T-helper 1 cell treated with Interleukin-12 subunit alpha and Interleukin-12 subunit beta and Interleukin-4 antibody, amounts not matched to agents 30 ng/mL and 1 ng/mL, for 36 hours (primary cell): Measurements from ENCODE around the gene FILIP1L. TPM values are rescaled to one million over a fixed set of nuclear protein-coding genes. Genes with fewer than 3 reads are reported as not detected.

Experiments
- intact Hi-C: fragments of 100-400 bp; cut with micrococcal nuclease; formaldehyde crosslinking; loops from one replicate; pipeline ENCODE4 v1.15.1; 2024
- total RNA-seq: library from RNA; stranded (reverse); gene quantifications from 2 replicates; pipeline ENCODE4 v1.2.3, GENCODE V29; 2022

FILIP1L gene
- total RNA-seq, 1 donor from 2014 or later: 15.7 TPM

DNA sequence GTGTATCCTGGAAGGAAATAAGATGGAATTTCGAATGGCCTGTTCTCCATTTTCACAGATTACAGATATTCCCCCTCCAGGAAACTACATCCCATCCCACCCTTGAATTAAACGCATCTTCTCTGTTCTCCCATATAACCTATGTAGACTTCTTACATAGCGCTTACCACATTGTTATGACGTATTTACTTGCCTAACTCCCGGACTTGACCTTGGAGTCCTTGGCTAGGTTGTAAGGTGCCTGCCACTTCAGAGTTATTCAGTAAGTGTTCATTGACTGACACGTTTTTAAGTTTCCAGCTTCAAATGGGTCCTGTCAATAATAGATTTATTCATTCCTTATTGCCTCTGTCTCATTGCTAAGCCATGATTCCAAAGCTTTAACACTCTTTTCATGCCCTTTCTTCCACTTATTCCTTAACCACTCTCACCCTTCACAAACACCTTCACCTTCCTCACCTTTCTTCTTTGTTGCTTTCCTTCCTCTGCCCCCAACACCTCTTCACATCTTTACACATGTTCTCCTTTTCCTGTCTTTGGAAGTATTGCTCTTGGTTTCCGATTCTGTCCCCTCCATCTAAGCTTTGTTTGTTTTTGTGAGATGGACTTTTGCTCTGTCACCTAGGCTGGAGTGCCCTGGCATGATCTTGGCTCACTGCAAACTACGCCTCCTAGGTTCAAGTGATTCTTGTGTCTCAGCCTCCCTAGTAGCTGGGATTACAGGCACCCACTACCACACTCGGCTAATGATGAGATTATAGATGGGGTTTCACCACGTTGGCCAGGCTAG lies 158.3 kb downstream of the FILIP1L start:
- intact Hi-C loops: no loop called here

DNA sequence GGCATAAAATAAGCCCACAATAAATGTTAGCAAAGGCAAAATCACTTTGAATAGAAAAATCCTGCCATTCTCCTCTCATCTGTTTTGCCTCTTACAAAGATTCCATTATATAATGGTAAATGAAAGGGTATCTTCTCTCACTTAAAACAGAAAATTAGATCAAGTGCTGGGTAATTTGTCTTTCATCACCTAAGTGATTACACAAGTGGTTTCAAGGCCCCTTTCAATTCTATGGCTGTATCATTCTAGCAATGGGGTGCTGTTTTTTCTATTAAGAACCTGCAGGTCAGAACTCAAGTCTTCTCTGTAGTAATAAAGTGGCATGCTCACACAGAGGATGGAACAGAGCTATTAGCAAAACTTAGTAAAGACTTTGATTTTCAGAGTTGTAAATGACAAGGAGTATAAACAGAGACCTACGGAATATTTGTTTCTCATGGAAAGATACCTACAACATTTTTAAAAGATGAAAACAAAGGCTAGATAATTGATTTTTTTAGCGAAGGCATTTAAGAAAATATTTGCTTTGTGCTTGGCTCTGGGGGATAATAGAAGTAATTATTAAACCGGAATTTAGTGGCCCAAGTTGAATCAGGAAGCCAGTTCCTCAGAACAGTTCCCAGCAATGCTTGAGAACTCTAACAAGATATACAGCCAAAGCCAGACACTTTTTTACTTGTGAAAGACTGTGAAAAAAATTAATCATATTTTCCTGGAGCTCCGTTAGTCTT lies 159.2 kb downstream of the FILIP1L start:
- intact Hi-C loops: no loop called here

DNA sequence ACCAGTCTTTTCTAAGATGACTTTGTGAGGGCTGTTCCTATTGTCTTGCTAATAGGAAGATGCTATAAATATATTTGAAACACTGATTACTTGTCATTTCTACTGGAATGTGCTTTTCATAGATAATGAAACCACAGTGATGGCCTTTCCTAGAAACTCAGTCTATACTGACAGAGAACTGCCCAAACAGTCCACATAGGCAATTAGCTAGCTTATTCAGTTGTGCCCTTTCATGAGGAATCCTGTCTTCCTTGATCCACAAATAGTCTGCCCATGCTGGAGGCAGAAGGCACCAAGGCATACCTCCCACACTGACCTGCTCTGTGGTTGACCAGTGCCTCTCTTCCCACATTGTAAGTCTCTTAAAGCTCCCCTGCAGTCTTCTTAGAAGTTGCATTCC lies 160.7 kb downstream of the FILIP1L start:
- intact Hi-C loops: no loop called here

DNA sequence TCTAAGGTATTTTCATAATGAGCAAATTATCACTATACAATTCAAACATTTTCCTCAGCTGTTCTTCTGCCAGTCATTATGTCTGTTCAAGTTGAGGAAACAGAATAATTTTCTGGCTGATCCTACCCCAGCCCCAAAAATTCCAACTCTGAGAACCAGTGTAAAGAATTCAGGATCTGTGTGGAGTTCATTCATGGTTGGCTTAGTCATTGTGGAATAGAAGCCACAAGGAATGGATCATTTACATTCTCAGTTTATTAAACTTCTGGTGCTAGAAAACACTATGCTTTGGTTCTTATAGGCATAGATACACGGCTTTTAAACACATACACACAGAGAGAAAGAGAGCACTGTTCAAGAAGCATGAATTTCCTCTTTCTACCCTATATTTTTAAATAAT lies 162.0 kb downstream of the FILIP1L start:
- intact Hi-C loops: no loop called here

DNA sequence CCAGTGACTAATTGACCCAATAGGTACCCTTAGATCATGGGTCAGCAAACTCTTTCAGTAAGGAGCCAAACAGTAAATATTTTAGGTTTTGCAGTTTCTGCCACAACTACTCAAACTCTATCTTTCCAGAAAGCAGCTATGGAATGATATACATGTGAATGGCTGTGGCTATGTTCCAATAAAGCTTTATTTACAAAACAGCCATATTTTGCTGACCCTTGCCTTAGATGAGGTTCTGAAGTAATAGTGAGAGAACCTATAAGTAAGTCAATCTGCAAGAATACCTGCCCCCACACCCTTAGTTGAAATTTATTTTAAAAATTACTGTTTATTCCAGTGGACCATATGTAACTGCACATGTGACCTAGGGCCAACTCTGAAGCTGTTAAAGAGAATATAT lies 162.6 kb downstream of the FILIP1L start:
- intact Hi-C loops: no loop called here

DNA sequence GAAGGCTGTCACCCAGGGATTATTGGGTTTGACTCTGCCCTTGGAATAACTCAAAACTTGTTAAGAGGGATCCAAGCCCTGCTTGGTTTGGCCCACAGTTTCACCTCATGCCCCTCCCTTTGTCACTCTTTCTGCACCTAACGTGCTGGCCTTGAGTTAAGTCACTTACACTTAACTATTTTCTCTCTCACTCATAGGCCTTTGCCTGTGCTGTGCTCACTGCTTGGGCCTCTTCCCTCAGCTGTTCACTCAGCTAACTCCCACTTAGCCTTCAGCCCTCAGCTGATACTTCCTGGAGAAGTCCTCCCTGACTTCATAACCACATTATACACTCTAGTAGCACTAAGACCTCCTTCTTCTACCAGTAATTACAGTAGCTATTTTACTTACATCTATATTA lies 163.4 kb downstream of the FILIP1L start:
- intact Hi-C loops: no loop called here

DNA sequence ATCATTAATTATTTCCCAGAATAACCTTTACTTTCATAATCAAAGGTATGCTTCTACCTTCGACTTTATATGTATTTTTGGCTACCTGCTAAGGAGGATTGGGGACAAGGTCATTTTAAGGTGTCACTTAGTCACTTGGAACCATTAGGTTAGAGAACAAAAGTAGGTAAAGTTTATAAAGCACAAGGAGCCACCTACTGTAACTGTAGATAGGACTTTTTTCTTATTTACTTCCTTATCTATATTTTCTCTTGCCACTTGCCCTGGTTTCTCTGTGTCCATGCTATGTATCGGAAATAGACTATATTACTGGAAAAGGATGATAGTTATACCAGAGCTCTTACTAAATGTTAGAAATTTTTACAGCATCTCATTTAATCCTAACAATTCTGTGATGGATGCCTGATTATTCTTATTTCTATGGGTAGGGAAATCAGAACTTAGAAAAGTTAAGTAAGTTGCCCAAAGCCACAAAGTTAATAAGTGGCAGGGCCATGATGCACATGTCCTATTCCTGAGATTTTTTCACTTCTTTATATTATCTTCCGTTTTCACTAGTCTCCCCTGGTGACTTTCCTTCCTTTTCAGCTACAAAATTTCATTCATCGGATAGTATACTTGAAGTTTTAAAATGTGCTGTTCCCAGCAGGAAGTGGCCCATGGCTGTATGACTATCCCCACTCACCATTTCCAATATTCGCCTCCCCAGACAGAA lies 164.2 kb downstream of the FILIP1L start:
- intact Hi-C loops: loop anchor here (5.0 kb wide), 1 partner anchor 108 kb away; no protein-coding TSS in a partner anchor

DNA sequence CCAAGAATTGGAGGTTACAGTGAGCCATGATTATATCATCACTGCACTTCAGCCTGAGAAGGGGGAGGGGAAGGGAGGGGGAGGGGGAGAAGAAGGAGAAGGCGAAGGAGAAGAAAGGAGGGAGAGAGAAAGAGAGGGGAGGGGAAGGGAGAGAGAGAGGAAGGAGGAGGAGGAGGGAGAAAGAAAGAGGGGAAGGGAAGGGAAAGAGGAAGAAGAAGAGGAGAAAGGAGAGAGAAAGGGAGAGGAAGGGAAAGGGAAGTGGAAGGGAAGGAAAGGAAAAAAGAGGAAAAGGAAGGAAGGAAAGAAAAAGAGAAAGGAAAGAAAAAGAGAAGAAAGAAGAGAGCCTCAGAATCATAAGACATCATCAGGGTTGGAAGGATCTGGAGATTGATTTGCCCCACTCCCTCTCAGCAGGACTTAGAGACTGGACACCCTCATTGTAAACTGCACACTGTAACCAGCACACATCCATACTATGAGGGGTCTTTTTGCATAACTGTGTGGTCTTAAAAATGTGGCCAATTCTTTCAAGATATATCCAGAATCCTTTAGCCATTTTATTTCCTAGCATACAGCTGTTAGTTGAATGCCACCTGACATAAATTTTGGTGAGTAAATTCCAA lies 165.7 kb downstream of the FILIP1L start:
- intact Hi-C loops: loop anchor here (5.0 kb wide), 1 partner anchor 106 kb away; no protein-coding TSS in a partner anchor

DNA sequence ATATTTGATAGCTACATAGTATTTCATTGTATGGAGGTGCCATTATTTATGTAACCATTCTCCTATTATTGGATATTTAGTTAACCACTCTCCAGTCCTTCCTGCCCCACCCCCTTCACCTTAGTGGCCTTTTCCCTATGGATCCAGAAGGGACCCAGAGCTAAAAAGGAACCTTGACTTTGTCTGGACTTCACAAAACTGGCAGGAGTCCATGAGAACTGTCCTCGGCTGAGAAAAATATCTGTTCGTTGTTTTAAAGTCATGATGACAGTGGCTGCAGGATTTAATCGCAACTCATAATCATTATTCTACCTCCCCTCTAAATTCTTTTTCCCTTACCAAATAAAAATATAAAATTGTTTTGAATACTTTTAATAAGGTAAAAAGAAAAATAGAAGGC lies 166.9 kb downstream of the FILIP1L start:
- intact Hi-C loops: loop anchor here (5.0 kb wide), 1 partner anchor 105 kb away; no protein-coding TSS in a partner anchor

DNA sequence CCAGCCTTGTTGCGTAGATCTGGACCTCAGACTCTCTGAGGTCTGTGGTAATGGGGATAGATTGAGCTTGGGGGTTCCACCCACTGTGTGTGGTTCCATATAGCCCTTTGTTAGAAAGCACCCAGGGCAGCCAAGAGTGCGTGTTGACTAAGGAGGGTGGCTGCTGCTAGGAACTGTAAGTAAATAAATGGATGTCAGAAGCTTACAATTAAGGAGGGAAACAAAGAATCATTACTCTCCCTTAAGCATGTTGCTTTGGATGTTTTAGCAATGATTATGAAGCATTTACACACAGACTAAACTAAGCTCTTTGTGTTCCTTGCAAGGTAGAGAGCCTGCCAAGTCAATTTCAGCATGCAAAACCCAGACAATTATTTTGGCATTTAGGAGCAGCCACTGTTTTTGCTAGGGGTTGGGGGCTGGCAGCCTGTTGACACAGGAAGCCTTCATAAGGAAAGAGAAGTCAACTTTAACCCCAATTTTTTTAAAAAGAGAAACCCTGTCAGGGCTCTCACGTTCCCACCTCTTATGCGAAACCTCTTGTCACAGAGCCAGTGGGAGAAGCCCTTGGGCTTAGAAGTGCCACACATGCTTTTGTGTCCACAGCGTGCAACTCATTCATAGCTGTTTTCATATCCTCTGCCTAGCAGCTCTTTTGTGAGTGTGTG lies 168.8 kb downstream of the FILIP1L start:
- intact Hi-C loops: loop anchor here (5.0 kb wide), 1 partner anchor 103 kb away; no protein-coding TSS in a partner anchor

DNA sequence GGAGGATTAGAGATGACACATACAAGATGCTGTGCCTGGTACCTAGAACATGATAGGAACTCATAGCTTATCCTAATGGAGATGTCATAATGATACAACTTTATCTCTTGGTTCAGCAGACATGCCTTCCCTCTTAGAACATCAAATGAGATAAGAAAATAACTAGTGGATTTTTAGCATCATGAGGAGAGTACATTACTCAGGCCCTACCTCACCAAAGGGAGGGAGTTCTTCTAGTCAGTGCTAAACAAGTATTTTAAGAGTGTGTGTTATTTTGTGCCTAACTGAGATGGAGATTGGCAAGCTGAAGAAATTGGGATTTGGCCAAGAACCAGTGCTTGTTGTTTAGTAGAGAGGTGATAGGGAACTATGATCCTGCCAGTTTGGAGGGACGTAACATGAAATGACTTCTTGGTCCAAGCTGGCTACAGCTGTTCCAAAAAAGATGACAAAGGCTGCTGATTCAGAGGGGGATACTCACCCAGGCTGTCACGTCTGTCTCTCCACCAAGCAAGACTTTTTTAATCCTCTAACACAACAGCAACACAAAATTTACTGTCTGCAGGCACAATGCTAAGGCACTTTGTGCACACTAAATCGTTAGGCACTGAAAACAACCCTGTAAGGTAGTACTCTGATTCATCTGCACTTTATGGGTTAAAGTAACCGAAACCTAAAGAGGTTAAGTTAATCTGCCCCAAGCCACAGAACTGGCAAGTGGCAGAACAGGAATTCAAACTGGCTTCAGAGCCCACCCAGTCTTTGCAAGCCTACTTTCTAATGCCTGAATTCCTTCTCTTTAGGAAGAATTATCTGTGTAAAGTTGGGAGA lies 170.2 kb downstream of the FILIP1L start:
- intact Hi-C loops: no loop called here

DNA sequence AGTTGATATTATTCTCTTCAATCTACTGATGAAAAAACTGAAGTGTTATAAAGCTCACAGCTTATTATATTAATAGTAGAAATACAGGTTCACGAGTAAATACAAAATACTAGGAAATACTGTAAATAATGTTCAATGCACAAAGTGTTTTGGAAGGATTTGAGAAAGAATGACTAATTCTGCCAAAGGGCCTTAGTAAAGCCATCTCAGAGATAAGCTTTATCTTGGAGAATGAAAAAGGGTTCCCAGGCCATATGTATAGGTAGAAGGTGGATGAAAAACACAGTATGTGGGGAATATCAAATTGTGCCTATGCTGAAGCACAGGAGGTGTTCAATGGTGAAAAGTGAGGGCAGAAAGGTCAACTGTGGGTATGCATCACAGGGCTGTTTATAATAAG lies 173.1 kb downstream of the FILIP1L start:
- intact Hi-C loops: no loop called here

DNA sequence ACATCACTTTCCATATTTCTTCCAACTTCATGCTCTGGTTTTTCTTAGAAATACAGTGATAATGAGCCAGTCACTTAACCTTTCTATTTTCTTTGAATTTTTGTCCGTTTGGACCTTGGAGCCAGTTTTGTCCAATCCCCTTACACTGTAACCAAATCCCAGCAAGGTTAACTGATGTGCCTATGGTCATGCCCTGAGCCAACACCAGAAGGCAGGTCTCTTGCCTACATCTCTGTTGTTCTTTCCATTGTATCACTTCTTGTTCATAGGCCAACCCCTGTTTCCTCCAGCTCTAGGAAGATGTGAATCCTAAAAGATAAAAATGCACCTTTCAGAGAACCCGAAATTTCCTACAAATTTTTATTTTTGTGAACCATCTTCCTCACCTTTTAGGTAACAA lies 174.0 kb downstream of the FILIP1L start:
- intact Hi-C loops: no loop called here

DNA sequence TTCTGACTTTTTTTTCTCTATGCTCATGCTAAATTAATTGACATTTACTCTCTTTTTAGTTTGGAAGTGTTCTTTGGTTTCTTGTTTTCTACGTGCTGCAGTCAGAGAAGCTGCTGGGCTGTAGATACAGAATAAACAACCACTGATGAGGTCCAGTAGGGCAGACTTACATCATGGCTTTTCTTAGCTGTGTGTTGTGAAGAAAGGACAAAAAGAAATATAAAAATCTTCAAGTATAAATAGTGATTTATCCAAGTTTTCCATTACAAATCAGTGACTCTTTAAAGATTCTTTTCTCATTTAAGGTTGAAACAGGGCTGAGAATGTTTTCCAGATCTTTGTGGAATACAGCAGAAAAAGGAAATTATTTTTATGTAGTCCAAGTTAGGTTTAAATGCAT lies 174.4 kb downstream of the FILIP1L start:
- intact Hi-C loops: no loop called here

DNA sequence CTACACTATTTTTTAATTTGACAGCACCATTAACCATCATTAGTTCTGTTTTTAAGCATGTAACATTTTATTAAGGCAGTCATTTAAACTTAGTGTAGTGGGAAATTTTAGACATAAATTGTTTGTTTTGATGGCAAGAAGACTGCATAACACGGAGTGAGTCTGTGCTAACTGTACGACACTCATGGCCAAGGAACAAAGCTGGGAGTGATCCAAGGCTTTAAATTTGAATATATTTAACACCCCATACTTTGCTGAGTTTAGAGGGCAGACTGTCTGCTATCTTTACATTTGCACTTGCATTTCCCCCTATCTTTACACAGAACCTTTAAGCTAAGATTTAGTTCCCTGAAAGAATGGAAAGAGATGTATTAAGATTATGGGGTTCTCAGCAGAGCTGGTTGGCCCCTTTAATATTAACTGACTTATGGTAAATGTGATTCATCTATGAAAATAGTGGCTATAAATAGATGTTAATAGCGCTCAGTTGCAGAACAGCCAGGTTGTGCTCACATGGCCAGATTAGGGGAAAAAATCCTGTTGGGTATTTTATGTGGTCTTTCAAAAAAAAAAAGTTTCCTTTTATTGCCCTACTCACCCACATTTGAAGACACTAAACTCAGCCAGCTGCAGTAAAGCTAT lies 175.9 kb downstream of the FILIP1L start:
- intact Hi-C loops: no loop called here

DNA sequence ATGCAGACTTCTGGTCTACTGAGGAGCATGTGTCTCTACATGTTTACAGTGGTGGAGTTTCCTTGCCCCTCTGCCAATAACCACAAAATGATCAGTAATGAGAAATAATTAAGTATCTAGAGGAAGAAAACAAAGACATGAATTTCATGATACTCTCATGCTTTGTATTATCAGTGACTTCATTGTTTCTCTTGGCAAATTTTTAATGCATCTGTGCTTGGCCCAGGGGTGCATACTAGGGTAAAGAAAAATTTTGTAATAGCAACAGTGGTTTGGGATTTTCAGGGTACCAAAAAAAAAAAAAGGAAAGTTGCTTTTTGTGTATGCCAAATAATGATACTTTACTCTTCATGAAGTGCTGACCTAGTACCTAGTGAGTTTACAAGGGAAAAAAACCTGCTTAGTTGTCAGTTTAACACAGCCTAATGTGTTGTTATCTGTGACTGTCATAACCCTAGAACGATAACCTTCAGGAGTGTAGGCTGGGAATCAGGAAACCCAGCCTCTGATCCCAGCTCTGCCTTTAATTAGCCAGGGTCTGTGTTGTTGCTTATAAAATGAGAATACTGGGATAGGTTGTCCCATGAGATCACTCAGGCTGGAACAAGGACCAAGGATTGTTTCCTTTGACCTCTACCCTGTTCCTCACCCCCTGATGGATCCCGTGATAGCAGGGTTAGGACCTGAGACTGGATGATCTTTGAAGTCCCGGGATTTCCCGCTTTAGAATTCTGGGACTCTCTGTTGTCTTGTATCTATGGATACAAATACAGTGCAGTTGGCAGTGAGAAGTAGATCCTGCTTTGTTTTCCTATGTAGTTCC lies 179.1 kb downstream of the FILIP1L start:
- intact Hi-C loops: no loop called here

DNA sequence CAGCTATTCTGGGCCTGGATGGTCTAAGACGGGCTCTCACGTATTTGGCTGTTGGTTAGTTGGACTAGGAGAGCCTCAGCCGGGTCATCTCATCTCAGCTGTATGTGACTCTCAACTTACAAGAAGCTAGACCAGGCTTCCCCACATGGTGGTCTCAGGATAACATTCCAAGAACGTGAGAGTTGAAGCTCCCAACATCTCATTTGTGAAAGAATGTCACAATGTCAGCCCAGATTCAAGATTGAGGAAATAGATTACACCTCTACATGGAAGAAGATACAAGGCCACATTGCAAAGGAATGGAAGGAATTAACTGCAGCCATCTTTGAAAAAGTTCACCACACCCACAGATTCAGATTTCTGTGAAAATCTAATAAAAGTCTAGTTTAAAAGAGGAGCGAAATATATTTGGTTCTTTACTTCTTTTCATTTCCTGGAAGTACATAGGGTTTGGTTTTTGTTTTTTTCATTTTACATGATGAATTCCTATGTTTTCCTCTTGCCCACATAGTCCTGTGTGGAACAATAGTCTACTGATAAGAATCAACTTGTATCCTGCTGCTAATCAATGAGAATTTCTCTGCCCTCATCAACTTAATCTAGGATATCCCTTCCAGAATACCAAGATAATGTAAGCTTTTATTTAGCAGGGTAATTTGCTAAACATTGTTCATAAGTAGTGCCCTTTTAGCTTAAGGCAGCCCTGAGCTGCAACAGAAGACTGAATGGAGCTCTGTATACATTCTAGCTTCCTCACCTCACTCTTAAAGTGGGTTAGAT lies 180.1 kb downstream of the FILIP1L start:
- intact Hi-C loops: no loop called here

DNA sequence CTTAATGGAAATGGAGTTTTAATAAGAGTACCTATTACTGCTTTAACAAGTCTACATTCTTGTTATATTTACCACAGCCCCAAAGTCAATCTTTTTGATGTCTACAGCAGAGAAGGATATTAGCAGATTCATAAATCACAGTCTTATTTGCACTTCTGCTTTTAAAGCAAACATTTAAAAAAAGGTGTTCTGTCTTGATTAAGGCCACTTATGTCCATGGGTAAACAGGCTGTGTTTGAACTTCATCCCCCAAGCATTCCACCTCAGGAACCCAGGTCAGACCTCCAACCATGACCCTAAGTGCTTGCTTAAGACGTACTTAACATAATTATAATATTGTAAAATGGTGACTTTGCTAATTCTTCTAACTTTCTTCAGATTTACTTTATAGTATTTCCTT lies 183.2 kb downstream of the FILIP1L start:
- intact Hi-C loops: no loop called here
